Glutamatergic neuron (in vitro differentiated cells): Measurements from ENCODE around the gene RHOA. TPM values are rescaled to one million over a fixed set of nuclear protein-coding genes. Genes with fewer than 3 reads are reported as not detected.

Experiments used
- DNase-seq: peaks from one replicate; pipeline ENCODE4 v3.0.0; 2022
- H3K27ac Mint-ChIP-seq: one replicate; pipeline ENCODE4 v1.8.0; 2020; ENCODE audit warnings: mild to moderate bottlenecking, mixed read lengths, inconsistent platforms; ENCODE audit not compliant: unreplicated experiment
- H3K27me3 Mint-ChIP-seq: one replicate; pipeline ENCODE4 v1.8.0; 2020; ENCODE audit warnings: mild to moderate bottlenecking, moderate library complexity, mixed read lengths, inconsistent platforms; ENCODE audit not compliant: unreplicated experiment
- H3K36me3 Mint-ChIP-seq: one replicate; pipeline ENCODE4 v1.8.0; 2020; ENCODE audit warnings: mild to moderate bottlenecking, mixed read lengths, inconsistent platforms; ENCODE audit not compliant: unreplicated experiment
- H3K4me1 Mint-ChIP-seq: one replicate; pipeline ENCODE4 v1.8.0; 2020; ENCODE audit warnings: mild to moderate bottlenecking, low read depth, mixed read lengths, inconsistent platforms; ENCODE audit not compliant: unreplicated experiment
- H3K4me3 Mint-ChIP-seq: one replicate; pipeline ENCODE4 v1.8.0; 2020; ENCODE audit warnings: mild to moderate bottlenecking, mixed read lengths, inconsistent platforms; ENCODE audit not compliant: unreplicated experiment
- H3K9me3 Mint-ChIP-seq: one replicate; pipeline ENCODE4 v1.8.0; 2020; ENCODE audit warnings: mild to moderate bottlenecking, moderate library complexity, mixed read lengths, inconsistent platforms; ENCODE audit not compliant: unreplicated experiment
- CTCF ChIP-seq: fragments of 200-600 bp; sonication (generic); IDR thresholded peaks from one replicate; pipeline ENCODE4 v1.5.0; 2021; ENCODE audit not compliant: partially characterized antibody, unreplicated experiment
- total RNA-seq: library from RNA; stranded (reverse); fragmentation: NEBNext Ultra II Directional; extraction: Animal tissue kit (Norgen Biotek cat#: 25700); gene quantifications from one replicate; pipeline ENCODE4 v1.2.1, GENCODE V29; 2021; ENCODE audit not compliant: unreplicated experiment

Gene RHOA
- total RNA-seq, 1 donor from 2014 or later: 262 TPM

- H3K27me3 Mint-ChIP-seq: peaks cover 5% of the 10 kb centered on the region
- DNase-seq: no peak
- H3K9me3 Mint-ChIP-seq: peaks cover 4% of the 10 kb centered on the region
- H3K36me3 Mint-ChIP-seq: no peaks in the 10 kb centered on the region
- peak overlapping the region; percentile 98 for H3K4me3 Mint-ChIP-seq
- H3K4me1 Mint-ChIP-seq: no peaks in the 10 kb centered on the region
- peak overlapping the region; percentile 44 for H3K27ac Mint-ChIP-seq
- TF ChIP-seq CTCF: no peak
Measured at GRCh38 chr3:49428752-49429080, 16.9 kb upstream of the RHOA start.

DNA sequence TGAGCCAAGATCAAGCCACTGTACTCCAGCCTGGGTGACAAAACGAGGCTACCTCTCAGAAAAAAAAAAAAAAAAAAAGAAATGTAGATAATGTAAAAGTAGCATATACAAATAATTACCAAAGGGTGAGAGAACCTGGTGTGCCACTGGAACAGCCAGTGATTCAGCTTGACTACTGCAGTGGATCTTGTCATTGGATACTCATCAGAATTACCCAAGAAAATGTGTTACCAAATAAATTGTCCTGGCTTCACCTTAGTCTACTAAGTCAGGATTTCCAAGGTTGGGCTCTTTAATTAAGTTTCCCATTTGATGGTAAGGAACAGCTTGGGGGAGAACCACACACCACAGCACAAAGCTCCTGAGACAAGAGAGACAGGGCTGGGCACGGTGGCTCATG lies 15.8 kb upstream of the RHOA start:
- Mint-ChIP-seq H3K36me3 (peaks cover 4% of the 10 kb centered on the region), H3K4me3 (peak overlapping the region; percentile 98), H3K4me1 (peaks cover 4% of the 10 kb centered on the region), H3K27ac (no peak overlapping the region), H3K9me3 (peaks cover 4% of the 10 kb centered on the region), H3K27me3 (peaks cover 5% of the 10 kb centered on the region)
- no peak for TF ChIP-seq CTCF
- no peak for DNase-seq

- H3K27me3 Mint-ChIP-seq: peaks cover 7% of the 10 kb centered on the region
- DNase-seq: no peak
- no peak overlapping the region for H3K4me3 Mint-ChIP-seq
- peaks cover 4% of the 10 kb centered on the region for H3K4me1 Mint-ChIP-seq
- no peak overlapping the region for H3K27ac Mint-ChIP-seq
- H3K36me3 Mint-ChIP-seq: peaks cover 4% of the 10 kb centered on the region
- no peak for TF ChIP-seq CTCF
- H3K9me3 Mint-ChIP-seq: peaks cover 4% of the 10 kb centered on the region
Measured at GRCh38 chr3:49424816-49425215, 13.0 kb upstream of the RHOA start.

DNA sequence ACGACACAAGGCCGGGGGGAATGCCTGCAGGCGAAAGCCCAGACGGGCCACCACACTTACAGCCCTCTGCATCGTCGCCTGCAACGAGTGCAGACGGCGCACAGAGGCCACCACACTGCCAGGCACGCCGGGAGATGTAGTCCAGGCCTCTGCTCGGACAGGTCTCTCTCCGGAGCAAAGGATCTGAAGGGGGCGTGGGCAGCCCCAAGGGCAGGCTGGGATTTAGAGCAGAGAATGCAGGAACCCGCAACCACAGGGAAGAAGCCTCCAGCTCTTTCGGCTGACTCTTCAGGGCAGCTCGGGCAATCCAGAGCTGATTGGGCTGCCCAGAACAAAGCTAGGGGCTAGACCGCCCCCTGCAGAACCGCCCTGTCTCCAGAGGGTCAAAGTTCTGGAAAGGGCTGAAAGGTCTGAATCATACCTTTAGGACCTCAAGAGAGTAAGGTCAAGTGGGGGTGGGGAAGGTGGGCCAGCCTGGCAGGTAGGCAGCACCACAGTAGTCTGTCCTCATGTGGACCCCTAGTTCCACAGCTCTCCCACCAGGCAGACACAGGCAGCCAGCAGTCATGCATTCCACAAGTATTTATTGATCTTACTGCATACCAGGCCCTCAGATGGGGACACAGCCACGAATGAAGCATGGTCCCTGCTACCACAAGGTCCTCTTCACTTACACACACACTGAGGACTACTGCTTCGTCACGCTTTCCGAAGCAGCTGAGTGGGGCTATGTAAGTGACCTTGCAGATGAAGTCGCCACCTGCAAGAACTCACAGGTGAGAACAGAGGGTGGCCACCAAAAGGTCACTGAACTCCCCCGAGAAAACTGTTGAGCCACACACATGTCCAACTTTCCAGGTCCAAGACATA lies 10.8 kb upstream of the RHOA start, which contains the start of gene AMT:
Gene AMT, minus strand, starts transcription at position 95 of the 870 bp plus-strand sequence. Its CDS starts 23 bp downstream, at position 72.
- Mint-ChIP-seq H3K36me3 (peaks cover 4% of the 10 kb centered on the region), H3K9me3 (peaks cover 2% of the 10 kb centered on the region), H3K27me3 (peaks cover 5% of the 10 kb centered on the region), H3K4me1 (peaks cover 9% of the 10 kb centered on the region), H3K4me3 (peak within 1 kb of the TSS; percentile 89), H3K27ac (peak within 1 kb of the TSS; percentile 64)
- TF ChIP-seq CTCF: no peak
- DNase-seq: peak; percentile 75

- H3K27me3 Mint-ChIP-seq: peaks cover 5% of the 10 kb centered on the region
- peaks cover 9% of the 10 kb centered on the region for H3K4me1 Mint-ChIP-seq
- H3K27ac Mint-ChIP-seq: peak overlapping the region; percentile 64
- DNase-seq: no peak
- no peak for TF ChIP-seq CTCF
- peaks cover 4% of the 10 kb centered on the region for H3K36me3 Mint-ChIP-seq
- peak overlapping the region; percentile 89 for H3K4me3 Mint-ChIP-seq
- peaks cover 2% of the 10 kb centered on the region for H3K9me3 Mint-ChIP-seq
Measured at GRCh38 chr3:49421890-49422378, 10.2 kb upstream of the RHOA start.
